HT1080 (cell line): Measurements from ENCODE around the gene UBN2. TPM values are rescaled to one million over a fixed set of nuclear protein-coding genes. Genes with fewer than 3 reads are reported as not detected.

ENCODE experiments used
- DNase-seq: peaks from one replicate; pipeline ENCODE4 v3.0.0-alpha.2; 2015; ENCODE audit warnings: low read depth
- total RNA-seq: library from RNA; depleted of rRNA; stranded (reverse); fragments of >200 nt; shearing (Covaris generic); gene quantifications from 2 replicates; pipeline ENCODE4 v1.2.3, GENCODE V29; 2014

UBN2 gene
- total RNA-seq, 1 experiment from 2014 or later = 1.6 TPM

DNA sequence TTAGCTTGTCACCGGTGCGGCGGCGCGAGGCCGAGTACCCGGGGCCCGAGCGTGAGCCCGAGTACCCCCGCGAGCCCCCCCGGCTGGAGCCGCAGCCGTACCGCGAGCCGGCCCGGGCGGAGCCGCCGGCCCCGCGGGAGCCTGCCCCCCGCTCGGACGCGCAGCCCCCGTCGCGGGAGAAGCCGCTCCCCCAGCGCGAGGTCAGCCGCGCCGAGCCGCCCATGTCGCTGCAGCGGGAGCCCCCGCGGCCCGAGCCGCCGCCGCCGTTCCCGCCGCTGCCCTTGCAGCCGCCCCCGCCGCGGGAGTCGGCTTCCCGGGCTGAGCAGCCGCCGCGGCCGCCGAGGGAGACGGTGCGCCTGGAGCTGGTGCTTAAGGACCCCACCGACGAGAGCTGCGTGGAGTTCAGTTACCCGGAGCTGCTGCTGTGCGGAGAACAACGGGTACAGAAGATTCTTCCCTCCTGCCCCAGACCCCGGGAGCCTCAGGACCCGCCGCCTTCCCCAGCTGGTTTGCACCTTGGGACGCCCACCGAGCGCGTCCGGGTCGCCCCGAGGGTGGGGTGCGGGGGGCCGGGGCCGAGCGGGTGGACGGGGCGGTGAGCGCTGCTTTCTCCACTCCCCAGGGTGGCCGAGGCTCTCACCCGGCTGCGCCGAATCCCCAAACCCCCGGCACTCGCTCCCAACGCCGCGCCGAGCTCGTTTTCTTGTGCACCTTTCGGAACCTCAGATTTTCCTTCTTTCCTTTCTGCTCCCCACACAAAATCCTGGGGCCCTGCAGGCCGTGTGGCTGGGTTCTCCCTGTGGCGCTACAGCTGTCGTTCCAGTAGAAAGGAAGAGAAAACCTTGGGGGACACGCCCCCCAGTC is 708 bp downstream of the UBN2 start:
- no peak for DNase-seq

DNA sequence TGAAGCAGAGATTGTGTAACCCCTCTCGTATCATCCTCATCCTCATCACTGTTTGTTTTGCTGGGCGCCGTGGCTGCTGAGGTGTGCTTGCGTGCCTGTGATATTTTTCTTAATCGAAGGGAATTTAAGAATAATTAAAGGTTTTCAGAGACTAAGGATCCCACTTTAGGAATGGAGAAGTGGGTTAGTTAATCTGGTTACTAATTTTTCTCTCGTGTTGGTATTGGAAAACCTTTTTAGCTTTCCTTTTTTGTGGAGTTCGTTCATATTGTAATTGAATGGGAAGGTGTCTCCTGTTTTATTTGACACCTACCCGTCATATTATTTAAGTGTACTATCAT is 1.3 kb downstream of the UBN2 start:
- peak; percentile 55 for DNase-seq

DNA sequence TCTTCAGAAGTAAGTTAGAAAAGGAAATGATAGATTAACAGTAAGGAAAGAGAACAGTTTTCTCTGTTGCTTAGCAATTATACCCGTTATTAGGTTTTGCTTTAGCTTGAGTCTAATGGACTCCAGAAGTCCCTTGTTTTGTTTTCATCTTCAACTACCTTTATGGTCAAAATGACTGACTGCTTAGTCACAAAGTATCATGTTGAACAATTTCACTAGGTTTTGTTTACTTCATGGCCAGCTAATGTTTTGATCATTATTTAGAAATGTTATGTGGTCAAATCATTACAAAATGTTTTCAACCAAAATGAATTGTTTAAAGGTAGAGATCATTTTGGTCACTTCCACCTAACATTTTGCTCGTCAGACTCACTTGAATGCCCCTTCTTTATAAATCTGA is 1.9 kb downstream of the UBN2 start:
- DNase-seq = peak; percentile 19

DNA sequence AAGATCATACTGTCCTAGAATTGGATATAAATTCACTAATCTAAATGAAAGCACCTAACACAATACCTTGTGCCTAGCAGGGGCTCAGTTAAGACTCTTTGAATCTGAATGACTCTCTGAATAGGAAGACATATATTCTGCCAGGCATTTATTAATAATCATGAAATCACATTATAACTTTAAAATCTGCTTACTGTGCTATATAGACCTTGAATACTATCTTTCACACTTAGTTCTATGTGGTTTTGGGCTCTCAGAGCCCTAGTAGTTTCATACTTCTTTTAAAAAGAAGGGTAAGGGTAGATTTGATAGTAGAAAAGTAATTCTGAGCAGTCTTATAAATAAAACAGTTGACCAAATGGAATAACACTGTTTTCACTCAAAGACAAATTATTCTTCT is 10.2 kb downstream of the UBN2 start:
- no peak for DNase-seq

DNA sequence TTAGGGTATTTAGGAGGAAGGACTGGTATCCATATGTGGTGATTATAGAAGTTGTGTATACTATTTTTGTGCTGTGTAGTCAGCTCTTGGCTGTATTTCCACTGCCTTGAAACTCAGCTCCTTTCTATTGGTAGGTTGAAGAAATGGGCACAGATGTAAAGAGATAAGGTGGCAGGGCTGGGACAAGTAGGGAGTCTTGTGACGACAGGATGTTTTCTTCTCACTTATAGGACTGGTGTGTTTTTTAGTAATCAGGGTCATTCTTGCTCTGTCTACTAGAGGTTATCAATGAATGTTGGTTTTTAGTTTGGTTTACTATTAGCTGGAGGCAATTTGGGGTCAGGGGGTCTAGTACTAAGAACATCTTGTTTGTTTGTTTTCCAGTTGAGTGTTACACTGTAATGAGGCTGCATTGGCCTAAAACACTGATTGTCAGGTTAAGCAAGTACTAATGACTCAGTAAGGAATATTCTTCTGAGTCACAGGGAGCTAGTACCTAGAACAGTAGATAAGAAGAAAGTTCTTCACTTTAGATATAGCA is 11.8 kb downstream of the UBN2 start:
- no peak for DNase-seq

DNA sequence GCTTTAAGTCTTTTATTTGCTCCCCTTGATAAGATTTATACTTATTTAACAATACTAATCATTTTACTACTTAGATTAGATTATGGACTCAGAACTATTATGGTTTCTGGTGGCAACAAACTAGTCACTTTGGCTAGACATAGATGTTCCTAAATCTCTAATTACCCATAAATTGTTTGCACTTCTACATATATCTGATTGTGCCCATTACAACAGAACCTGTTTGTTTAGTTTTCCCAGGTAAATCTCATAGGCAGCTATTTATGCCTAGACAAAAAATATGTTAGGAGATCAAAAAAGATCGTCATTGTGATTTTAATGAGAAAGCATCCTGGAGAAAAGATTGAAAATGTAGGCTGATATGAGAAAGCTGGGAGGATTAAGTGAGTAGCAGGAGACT is 14.4 kb downstream of the UBN2 start:
- DNase-seq = no peak

DNA sequence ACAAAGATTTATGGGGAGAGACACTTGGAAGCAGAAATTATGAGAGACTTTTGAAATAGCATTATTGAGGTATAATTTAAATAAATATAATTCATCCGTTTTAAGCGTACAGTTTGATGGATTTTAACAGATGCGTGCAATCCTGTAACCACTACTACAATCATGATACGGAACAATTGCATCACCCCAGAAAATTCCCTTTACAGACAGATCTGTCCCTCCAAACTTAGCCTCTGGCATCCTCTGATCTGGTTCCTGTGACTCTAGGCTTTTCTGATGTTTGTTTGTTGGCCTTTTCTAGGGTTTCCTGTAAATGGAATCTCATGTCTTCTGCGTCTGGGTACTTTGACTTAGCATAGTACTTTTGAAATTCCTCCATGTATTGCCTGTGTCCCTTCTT is 15.5 kb downstream of the UBN2 start:
- DNase-seq = no peak

DNA sequence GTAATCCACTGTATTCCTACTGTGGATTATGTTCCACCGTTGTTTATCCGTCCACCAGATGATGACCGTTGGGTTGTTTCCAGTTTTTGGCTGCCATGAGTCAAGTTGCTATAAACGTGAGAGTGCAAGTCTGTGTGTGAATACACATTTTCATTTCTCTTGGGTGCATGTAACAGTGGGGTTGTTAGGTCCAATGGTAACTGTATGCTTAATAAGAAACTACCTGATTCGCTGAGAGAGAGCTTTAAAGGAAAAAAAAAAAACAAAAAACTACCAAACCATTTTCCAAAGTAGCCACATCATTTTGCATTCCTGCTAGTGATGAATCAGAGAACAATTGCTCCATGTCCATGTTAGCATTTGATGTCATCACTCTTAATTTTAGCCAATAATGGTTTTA is 15.9 kb downstream of the UBN2 start:
- DNase-seq = peak; percentile 12

DNA sequence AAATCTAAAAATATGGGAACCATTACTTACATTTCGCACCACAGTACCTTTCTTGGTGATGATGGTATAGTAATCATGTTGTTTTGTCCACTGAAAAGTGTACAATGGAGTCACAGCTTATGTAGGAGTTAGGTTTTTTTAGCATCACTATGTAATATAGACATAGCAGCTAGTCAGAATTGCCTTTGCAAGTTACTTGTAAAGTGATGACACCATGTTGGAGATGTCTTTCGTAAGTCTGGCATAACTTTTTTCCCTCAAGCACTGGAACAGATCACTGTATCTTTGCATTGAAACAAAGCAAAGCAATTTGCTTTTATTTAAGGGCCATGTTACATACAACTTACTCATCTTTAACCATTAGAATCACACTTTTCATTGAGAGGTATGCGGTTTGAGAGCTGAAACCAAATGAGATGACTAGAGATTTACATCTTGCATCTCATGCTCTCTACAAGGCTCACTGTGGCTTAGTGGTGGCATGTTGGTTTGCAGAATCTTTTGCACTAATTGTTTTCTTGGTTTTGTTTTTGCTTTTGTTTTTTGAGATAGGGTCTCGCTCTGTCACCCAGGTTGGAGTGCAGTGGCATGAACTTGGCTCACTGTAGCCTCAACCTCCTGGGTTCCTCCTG is 18.3 kb downstream of the UBN2 start:
- DNase-seq = no peak

DNA sequence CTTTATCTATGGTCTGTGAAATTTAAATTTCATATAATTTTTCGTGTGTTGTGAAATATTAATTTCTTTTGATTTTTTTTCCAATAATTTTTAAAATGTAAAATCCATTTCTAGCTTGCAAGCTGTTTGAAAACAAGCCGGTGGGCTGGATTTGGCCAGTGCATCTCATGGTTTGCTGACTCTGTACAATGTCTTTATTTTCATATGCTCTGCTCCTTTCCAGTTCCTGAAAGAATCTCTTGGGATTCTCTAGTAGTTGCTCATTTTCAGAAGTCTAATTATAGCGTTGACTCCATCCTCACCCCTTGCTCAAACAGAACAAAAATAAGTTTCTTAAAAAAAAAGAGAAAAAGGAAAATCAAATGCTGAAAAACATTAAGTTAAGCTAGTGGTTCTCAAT is 21.4 kb downstream of the UBN2 start:
- DNase-seq = no peak

DNA sequence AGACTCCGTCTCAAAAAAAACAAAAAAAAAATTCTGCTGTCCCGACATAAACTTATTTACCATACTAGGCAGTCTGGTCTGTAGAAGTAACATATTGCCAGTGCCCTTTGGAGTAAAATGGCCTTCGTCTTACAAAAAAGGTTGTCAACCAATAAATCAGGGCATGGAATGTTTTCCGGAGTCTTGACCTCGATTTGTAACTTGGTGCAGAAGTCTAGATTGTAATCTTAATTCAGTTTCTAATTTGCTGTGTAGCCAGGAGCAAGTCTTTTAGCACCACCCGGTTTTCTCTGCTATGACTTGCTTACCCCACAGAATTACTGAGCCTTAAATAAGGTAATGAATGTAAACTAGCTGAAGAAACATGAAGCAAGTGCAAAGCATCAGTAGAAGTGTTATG is 23.2 kb downstream of the UBN2 start:
- no peak for DNase-seq

DNA sequence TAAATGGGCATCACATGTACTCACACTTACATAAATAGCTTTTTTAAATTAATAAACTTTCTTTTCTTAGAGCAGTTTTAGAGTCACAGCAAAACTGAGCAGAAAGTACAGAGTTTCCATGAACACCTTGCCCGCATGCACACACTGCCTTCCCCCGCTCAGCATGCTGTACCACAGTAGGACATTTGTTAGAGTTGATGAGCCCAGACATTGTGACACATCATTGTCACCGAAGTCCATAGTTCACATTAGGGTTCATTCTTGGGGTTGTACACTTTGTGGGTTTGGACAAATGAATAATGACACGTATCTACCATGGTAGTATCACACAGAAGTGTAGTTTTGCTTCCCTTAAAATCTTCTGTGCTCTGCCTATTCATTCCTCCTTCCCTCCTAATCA is 23.7 kb downstream of the UBN2 start:
- no peak for DNase-seq

DNA sequence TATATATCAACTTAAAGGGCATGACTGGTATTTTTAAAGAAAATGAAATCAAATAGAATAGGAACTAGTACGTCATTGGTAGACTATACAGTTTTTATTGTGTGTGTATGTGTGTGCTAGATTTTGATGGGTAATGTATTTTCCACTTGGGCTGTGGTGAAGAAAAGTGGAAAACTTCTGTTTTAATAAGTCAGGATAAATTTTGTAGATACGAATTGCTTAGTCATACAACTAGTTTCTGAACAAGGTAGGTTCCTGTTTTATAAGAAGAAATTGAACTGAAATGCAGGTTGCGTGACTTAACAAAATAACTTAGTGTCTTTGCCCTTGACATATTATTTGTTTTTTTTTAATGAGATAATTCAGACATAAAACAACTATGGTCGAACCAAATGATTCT is 24.3 kb downstream of the UBN2 start:
- no peak for DNase-seq

DNA sequence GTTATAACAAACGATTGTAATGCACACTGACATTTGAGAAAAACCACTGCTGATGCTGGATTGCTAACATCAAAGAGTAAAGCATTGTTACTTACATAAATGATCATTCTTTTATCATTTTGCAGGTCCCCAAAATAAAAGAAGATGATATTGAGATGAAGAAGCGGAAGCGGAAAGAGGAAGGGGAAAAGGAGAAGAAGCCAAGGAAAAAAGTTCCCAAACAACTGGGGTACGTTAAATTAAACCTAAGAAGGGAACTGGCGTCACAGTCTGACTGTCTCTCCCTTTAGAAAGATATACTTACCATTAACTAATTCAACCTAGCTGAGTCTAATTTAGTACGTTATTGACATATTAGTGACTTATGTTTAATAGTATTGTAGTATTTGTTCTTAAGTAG is 28.1 kb downstream of the UBN2 start:
- DNase-seq = no peak

DNA sequence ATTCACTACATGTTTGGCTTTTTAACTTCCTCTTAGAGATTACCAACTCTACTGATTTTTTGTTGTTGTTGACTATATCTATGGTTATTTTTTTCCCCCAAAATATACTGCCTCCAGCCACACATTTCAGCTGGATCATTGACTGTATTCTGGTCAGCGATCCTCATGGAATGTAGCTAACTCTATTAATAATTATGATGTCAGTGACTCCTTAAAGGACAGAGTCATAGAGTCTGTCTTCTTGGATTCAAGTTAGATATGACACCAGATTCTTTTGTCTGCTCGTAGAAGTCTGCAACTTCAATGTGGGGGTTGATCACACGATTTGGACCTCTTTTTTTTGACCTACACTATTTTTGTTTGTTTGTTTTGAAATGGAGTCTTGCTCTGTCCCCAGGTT is 33.2 kb downstream of the UBN2 start:
- DNase-seq = no peak

DNA sequence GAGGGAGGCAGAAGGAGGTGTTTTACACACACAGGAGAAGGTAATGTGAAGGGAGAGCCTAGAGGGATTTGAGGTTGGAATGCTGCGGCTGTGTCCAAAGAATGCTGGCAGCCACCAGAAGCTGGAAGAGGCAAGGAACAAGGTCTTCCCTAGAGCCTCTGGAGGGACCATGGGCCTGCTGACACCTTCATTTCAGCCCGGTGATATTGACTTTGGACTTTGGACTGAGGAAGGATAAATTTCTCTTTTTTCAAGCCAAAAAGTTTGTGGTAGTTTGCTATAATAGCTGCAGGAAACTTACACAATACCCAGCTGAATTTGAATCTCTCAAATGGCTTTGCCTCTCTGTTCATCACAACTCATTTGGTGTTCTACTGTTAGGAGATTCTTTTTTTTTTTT is 34.6 kb downstream of the UBN2 start:
- no peak for DNase-seq

DNA sequence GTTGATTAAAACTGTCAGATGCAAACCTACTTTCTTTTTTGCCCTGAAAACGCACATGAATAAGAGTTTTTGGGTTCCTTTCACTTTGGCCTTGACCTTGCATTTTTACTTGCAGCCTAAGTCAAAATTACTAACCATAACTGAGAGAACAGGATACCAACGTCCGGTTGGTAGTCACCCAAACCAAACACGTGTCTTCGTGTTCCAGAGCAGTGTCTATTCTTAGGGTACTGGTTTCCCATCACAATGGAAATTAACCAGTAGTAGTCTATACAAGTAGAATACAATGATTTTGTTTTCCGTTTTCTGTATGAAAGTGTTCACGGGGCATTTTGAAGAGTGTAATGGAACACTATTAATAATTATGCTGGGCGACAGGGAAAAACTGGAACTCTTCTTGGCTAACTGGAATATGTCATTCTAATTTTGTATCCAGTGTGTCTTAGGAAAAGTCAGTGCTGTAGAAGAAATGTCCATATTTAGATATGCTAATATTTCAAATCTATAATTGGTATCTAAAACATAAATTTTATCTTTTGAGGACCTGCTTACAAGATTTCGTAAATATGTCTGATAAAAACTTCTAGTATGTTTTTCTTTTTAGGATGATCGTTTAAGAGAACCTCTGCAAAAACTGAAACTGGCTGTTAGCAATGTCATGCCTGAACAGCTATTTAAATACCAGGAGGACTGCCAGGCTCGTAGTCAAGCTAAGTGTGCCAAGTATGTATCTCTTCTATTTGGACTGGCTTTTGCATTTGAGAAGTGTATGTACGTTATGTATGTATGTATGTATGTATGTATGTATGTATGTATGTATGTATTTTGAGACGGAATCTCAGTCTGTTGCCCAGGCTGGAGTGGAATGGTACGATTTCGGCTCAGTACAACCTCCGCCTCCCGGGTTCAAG is 40.9 kb downstream of the UBN2 start:
- no peak for DNase-seq

DNA sequence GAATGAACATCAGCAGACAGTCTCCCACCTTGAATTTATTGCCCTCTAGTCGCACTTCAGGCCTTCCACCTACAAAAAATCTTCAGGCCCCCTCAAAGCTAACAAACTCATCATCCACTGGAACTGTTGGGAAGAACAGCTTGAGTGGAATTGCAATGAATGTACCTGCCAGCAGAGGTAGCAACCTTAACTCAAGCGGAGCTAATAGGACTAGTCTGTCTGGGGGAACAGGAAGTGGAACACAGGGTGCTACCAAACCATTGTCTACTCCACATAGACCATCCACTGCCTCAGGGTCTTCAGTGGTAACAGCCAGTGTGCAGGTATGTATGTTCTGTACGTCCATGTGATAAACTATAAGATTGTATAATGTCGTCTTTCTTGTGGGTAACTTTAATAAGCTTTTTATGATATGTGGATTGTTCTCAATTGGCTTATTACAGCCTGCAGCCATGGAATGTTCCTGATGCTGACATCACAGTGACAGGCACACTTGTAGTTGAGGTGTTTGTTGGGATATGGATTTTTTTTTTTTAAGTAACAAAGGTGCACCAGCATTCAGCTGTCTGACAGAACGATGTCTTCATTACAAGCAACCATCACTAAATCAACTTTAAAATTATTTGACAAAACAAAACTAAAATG is 53.3 kb downstream of the UBN2 start:
- no peak for DNase-seq

DNA sequence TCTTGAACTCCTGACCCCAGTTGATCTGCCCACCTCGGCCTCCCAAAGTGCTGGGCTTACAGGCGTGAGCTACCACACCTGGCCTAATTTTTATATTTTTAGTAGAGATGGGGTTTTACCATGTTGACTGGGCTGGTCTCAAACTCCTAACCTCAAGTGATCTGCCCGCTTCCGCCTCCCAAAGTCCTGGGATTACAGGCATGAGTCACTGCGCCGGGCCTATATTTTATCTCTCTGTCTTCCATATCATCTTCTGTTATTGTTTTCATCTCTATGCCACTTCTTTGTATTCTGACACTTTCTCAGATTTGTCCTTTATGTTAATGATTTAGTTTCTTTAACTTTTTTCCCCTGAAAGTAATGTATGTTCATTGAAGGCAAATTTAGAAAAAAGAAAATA is 55.1 kb downstream of the UBN2 start:
- DNase-seq = no peak

DNA sequence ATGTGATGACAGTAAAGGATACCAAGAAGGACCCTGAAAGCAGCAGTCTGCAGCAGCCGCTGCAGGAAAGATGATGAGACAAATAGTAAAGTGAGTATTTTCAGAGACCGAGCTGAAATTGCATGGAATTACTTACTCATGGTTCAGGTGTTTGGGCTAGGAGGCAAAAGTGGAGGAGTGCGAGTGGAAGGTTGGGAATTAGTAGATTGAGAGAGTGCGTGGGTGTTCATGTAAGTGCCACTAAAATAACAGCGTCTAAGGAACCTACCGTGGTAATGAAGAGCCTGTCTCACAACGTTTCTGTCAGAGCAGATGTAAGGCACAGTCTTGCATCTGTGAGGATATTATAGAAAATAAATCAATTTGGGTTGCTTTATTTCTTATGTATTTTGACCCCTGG is 61.8 kb downstream of the UBN2 start:
- no peak for DNase-seq

DNA sequence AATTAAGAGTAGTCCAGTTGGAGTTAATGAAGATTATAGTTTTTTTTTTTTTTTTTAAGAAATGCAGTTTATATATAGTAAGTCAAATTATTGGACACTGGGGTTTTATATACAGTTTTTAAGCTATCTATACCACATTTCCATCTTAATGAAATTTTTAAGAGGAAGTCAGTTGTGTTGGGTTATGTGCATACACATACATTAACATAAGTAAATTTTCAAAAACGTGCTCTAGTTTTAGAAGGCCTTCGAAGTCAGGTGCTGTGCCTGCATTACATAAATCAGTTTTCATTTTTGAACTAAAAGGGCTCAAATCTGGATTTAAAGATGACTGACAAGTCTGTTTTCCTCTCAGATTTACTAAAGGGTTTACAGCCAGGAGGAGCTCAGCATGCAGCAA is 62.5 kb downstream of the UBN2 start:
- no peak for DNase-seq
